ENCODE data around the gene MOB2.

MOB2 gene

DNA sequence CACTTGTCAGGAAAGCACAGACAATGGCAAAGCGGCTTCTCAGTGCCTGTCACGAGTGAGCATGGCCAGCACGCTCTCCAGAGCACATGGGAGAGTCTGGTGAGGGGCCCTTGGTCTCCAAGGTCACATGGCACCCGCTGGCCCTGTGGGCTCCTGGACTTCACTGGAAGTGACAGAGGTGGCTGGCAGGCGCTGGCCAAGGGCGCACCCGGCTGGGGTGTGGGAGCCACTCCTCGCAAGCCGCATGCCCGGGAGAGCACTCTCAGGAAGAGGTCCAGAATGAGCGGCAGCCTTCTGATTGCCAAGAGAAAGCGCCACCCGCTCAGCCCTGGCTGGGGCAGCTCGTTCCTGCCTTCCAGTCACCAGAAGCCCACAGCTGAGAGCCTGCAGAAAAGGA, 17.1 kb upstream of the MOB2 start:
- no peak for DNase-seq
- ATAC-seq: no peak

DNA sequence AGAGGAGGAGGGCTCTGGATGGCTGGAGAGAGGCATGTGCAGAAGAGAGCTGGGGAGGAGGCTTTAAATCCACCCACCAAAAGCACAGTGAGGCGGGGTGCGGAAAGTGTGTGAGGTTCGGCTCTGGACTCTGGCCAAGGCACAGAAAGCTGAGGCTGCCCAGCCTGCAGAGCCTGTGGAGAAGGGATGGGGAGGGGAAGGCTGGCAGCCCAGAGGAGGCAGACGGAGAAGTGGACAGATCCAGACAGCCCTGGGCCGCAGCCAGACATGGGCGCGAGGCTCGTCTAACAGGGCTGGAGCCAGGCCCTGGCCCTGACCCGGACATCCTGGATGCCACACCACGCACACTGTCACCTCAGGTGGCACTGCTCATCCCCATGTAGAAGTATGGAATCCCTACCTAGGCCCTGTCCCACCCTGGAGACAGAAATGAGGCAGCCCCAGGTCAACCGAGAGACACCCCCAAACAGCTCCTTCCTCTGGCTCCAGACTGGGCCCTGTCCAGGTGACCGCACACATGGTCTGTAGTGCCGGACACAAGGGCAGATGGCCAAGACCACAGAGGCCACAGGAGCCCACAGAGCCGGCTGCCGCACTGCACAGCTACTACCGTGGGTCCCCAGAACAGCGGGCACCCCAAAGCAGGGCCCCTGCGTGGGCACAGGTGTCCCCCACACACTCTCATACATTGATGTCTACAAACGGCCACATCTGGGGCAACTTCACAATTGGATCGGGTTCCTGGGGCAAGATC, 16.6 kb upstream of the MOB2 start:
- no peak for ATAC-seq
- DNase-seq: no peak

DNA sequence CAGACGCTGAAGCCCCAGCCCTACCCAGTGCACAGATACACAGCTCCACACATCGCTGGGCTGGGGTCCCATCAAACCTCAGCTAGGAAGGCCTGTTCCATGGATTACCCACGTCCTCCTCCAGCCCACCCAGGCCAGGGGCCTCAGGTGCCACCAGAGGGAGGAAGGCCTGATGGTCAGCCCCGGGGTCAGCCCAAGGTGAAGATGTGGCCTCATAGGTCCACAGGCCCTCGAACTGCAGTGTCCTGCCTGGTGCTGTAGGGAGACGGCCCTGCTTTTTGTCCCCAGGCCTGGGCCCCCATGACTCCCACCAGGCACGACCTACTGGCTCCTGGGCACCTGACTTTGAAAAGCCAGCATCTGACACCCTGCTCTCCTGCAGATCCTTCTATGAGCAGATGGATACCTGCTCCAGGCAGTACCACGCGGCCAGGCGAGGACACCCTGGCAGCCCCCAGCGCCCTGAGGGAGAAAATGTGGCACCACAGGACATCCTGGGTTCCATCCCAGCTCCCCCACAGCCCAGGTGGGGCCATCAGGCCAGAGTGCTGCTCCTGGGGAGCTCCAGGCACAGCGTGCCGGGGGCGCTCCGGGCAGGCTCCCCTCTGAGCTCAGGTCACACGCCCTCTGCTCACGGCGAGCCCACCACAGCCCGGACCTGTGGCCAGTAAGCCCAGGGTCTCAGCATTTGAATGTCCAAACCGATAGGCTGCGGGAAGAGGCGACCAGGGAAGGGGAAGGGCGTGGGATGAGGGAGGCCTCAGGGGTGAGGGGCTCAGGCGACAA, 15.8 kb upstream of the MOB2 start:
- DNase-seq (no peak), ATAC-seq (no peak)

DNA sequence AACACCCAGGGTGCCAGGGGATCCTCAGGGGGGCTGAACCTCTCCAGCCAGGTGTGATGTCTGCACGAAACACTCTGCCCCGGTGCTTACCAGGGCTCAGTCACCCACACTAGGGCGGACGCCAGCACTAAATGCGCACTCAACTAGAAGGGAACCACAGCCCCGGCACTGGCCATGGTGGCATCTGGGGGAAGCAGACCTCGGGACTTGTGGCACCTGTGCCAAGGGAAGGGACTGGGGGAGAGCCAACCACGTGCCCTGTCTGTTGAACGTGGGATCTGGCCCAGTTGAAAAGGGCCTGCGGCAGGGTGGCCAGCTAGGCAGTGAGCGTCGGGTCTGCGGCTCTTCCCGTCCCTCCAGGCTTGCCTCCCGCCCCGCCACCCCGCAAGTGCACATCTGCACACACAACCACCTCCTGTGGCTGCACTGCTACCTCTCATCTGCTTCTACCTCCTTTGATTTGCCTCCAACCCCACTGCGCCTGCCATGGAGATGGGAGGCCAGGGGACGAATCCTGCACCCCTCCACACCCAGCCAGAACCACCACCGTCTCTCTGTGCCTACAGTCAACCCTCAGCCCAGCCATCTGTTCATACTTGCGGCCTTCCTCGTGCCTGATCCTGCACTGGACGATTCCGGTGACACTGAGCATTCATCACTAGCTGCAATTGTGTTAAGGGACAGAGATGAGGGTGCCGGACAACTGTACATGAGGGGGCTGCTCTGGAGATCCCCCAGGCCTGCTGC, 15.0 kb upstream of the MOB2 start:
- ATAC-seq (no peak), DNase-seq (no peak)

DNA sequence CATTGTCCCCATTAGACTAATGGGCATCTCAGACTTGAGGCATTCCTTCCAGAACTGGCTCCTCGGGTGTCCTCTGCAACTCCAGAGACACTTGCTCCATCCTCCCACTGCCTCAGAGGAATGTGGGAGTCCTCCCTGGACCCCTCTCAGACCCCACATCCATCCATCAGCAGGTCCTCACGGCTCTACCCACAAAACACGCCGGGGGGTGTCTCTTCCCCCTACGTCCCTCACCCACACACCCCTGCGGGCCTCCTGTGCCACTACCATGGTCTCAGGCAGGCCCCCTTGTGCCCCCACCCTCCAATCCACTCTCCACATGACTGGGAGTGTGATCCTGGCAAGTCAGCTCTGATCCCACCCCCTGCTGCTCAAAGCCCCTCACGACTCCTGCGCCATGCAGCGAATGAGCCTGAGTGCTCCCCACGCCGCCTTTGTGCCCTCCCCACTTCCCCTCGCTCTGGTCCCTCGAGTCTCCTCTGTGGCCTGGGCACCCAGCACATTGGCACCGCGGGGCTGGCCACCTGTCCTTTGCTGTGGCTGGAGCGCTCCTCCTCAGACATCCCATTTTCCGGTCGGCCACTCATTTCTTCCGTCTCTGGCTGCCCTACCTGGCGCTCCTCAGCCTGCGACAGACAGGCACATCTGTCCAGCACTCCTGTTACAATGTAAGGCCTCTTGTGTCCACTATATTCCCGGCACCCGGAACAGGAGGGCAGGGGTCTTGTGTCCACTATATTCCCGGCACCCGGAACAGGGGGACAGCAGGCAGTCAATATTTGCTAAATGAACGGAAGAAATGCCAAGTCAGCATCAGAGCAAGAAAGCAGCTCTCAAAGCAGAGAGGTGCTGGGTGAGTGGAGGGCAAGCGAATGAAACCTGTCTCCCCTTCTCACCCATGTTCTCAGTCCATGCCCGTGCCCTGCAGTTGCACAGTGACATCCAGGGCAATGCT, 14.2 kb upstream of the MOB2 start:
- ATAC-seq (no peak), DNase-seq (no peak)

DNA sequence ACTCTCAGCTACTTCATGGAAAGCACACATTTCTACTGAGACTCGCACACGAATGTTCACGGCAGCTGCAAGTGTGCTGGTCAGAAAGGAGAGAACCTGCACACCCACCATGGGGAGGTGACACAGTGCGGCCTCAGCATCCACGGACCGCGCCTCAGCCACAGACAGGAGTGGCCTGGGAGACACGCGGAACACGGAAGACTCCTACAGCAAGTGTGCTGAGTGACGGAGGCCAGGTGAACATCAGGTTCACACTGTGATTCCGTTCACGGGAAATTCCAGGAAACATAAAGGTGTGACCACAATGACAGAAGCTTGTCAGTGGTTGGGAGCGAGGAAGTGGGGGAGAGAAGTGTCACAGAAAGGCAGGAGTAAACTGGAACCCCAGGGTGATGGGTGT, 13.3 kb upstream of the MOB2 start:
- DNase-seq: no peak
- no peak for ATAC-seq

DNA sequence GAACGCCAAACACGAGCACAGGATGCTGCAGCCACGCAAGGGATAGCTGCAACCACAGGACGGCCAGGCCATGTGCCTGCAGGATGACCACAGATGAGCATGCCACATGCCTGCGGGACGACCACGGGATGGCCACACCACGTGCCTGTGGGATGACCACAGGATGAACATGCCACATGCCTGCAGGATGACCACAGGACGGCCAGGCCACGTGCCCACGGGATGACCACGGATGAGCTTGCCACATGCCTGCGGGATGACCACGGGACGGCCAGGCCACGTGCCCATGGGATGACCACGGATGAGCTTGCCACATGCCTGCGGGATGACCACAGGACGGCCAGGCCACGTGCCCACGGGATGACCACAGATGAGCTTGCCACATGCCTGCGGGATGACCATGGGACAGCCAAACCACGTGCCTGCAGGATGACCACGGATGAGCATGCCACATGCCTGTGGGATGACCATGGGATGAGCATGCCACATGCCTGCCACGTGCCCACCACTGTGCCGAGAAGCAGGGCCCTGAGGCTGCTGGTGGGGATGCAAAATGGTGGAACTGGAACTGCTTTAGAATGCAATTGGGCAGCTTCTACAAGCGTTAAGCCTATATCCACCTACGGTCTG, 12.8 kb upstream of the MOB2 start:
- ATAC-seq (no peak), DNase-seq (no peak)

DNA sequence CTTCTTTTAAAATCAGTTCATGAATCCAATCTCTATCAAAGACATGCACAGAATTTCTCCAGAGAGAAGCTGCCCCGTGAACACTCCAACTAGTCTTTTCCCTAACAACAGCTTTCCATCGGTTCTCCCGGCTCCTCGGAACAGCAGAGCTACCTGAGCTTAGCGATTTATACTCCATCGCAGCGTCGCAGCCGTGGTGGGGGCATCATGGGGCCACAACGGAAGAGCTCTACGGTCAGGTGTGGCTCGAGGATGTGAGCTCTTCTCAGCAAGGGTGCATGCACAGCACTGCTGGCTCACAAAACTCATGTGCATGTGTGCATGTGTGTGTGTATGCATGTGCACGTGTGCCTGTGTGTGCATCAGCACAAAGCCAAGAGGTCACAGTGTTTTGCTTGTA, 11.7 kb upstream of the MOB2 start:
- ATAC-seq (no peak), DNase-seq (no peak)

DNA sequence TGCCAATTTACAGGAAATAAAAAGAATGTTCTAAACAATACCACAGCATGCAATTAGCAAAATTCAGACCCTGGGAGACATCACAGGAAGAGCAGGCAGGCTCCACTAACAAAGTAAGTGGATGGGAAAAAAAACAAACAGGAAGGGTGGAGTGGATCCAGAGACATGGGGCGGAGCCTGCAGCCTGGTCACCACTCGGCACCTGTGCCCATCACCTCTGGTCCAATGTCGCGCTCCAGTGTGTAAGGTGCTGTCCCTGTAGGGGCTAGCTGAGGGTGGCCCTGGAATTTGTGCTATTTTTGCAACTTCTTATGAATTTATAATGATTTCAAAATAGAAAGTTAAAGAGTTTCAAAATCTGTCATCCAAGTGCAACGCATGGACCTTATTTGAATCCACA, 11.0 kb upstream of the MOB2 start:
- ATAC-seq (no peak), DNase-seq (no peak)

DNA sequence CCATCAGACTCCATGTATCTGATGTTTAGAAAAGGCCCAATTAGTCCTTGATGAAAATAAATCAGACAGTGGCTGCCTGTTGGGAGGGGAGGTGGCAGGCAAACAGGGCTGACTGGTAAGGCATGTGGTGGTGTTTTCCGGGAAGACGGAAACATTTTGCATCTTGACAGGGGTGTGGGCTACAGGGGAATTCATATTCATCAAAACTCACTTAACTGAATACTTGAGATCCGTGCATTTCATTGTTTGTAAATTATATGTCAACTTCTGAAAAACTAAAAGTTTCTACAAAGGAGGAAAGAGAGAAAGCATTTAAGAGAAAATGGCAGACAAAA, 10.1 kb upstream of the MOB2 start:
- ATAC-seq: no peak
- no peak for DNase-seq

DNA sequence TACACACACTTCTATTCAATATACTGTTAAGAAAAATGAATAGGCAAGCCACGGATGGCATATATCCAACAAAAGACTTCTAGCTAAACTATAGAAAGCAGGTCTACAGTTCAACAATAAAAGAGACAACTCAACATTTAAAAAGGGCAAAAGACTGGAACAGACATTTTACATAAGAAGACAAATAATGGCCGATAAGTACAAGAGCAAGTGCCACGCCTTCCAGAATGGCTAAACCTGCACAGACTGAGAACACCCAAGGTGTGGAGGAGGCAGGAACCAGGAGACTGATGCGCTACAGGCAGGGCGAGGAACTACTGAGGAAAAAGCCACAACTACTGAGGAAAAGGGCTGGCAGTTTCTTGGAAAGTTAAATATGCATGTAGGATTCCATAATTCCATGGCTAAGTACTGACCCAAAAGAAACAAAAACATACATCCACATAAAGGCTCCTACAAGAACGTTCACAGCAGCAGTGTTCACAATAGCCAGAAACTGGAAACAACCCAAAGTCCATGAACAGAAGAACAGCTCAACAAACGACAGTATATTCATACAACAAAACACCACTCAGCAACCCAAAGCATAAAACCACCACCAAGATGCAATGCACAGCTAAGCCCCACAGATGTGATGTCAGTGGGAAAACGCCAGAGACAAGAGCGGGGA, 9.6 kb upstream of the MOB2 start:
- no peak for DNase-seq
- ATAC-seq: no peak

DNA sequence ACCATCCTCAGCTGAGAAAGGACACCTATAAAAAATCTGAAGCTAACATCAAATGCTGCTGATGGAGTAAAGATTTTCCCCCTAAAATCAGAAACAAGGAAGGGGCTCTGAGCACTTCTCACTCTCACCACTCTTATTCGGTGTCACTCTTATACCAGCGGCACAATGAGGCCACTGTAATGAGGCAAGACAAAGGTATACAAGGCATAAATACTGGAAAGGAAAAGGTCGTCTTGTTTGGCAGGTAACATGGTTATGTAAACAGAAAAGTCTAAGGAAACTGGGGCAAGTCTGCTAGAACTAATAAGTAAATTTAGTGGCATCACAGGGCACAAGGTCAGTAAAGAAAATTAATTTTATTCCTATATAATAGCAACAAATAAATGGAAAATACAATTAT, 8.1 kb upstream of the MOB2 start:
- DNase-seq (no peak), ATAC-seq (no peak)

DNA sequence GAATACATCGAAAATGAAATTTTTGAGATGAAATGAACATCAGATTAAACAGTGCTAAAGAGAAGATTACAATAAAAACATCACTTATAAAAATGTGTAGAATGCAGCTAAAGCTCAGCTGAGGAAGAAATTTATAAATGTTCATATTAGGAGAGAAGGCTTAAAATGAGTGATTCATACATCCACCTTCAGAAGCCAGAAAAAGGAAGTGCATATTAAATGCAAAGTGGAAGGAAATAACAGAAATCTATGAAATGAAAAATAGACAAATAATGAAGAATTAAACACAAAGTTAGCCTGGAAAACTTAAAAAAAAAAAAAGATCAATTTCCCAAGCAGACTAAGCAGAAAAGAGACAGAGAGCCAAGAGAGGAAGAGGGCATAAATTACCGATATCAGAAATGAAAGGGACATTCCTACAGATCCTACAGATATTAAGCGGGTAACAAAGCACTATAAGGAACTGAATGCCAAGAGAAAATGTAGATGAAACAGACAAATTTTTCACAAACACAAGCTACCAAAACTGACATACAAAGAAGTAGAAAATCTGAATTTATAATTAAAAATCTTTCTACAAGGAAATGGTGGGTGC, 7.2 kb upstream of the MOB2 start:
- DNase-seq (no peak), ATAC-seq (no peak)

DNA sequence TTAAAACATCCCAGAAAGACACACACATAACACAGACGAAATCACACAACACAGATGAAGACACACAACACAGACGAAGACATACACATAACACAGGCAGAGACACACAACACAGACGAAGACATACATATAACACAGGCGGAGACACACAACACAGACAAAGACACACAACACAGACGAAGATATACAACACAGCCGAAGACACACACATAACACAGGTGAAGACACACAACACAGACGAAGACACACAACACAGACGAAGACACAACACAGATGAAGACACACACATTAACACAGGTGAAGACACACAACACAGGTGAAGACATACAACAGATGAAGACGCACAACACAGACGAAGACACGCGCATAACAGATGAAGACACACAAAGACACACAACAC, 4.8 kb upstream of the MOB2 start:
- no peak for DNase-seq
- no peak for ATAC-seq

DNA sequence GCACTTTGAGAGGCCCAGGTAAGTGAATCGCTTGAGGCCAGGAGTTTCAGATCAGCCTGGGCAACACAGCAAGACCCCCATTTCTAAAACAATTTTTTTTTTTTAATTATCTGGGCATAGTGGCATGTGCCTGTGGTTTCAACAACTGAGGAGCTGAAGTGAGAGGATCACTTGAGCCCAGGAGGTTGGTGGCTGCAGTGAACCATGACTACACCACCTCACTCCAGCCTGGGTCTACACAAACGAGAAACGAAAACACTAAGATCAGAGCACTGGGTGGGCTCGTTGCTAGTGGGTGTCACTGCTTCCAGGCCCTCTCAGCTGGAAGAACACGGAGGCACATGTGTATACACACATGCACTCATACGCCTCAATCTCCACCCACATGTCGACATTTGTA, 4.1 kb upstream of the MOB2 start:
- ATAC-seq (no peak), DNase-seq (no peak)

DNA sequence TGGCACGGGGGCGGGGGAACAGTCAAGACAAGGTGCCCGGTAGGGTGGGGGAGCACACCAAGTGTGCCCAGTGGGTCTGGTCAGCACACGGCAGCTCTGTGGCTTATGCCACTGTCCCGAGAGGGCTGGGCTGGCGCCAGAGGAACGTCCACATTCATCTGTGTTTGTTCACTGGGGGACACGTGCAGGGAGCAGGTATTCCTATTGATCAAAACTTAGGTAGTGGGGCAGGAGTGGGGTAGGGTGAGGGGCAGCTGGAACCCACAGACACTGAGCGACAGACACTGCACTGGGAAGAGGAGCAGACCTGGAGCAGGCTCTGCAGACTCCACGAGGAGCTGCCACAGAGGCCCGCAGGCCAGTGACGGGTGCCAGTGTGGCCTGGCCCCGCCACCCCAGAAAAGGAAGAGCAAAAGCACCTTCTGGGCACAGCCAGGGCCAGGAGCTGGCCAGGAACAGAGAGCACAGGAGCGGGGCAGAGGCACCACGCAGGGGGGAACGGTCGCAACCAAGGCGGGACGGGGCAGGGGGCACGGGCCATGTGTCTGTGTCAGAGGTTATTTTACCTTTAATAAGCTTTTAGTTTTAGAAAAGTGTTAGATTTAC, 2.1 kb upstream of the MOB2 start:
- DNase-seq: no peak
- ATAC-seq: no peak

DNA sequence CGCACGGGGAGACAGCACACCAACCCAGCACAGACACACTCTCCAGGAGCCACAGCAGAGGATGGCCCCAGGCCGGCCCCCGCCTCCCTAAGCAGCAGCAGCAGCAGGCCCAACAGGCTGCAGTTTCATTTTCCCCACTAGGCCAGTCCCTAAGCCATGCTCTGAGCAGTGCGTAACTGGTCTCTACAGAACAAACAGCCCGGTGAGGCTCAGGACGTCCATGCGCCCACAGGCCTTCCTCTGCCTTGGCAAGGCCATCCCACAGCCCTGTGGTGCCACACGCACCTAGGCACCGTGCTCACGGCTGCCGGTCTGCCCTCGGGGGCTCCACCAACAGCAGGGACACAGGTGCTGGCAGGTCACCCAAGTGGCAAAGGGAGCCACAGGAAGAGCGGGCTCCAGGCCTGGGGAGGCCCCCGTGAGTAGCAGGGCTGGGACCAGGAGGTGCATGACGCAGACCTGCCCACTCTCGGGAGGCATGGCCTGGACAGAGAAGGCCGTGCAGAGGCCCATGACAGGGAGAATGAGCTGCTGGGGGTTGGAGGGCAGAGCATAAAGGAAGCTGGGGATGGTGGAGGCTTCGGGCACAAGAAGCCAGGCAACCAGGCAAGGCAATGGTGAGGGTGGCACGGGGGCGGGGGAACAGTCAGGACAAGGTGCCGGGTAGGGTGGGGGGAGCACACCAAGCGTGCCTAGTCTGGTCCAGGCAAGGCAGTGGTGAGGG, 1.4 kb upstream of the MOB2 start:
- DNase-seq (no peak), ATAC-seq (no peak)

DNA sequence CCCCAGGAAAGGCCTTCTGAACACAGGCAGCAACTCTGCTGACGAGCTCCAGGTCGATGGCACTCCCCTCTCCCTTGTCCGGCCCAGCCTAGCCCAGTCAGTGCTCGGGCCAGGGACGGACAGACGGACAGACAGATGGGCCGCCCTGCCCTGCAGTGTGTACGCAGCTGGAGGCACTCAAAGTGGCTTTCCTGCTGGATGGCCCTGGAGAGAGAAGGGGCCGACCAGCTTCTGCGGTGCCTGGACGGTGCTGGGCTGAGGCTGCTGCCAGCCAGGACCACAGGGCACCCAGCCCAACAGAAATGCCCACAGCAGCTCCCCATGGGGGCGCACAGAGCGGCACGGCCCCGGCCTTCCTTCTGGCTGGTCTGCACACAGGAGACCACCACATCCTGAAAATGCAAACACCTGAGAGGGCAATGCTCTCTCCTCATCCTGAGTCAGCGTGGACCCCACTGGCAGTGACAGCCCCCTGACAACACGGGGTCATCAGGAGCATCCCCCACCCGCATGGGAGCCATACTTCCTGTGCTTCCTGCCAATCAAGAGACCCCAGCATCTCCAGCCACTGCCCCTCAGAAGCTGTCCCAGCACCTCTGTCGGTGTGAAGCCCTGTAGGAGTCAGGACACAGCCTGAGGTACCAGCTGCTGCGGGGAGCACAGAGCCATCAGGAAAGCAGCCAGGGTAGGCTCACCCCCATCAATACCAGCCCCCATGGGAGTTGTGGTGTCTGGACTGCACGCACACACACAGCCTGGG, 692 bp upstream of the MOB2 start:
- ATAC-seq (no peak), DNase-seq (no peak)

DNA sequence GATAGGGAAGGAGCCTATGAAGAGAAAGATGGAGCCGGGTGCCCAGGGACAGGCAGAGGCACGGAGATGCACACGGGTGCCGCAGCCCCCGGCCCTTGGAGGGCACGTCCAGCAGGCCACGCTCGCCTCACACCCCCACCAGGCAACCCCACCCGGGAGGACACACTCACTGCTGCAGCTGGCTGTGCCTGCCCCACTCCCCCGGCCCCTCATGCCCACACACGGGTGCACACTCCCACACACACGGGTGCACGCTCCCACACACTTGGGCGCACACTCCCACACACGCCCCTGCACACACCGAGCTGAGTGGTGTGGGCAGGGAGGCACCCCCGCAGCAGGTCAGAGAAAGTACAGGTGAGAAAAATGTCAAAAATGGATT, 1.1 kb downstream of the MOB2 start:
- ATAC-seq (no peak), DNase-seq (no peak)

Measured in stimulated activated naive CD8-positive, alpha-beta T cell treated with anti-CD3 and anti-CD28 coated beads, Interleukin-15, Interleukin-2, amounts not matched to agents 100 U/mL and 50 U/mL, for 24 hours (primary cell).